Body of pancreas (tissue), 4 donors: Measurements from ENCODE around the gene NTRK1.

Source experiments
- CTCF ChIP-seq, 7 experiments: fragments of 450-650 bp in 4 of 7; fragments of 200-600 bp in 3 of 7; sonication (generic) in 3 of 7; IDR thresholded peaks; one replicate each; pipeline ENCODE4 v1.5.1; 2016 to 2019; ENCODE audit warnings: antibody characterized with exemption in 7 of 7
- POLR2A ChIP-seq, 3 donors: fragments of 450-650 bp; IDR thresholded peaks; one replicate each; pipeline ENCODE4 v1.6.1; 2016; ENCODE audit warnings: antibody characterized with exemption in 3 of 3, mild to moderate bottlenecking in 2 of 3

- no peak for TF ChIP-seq CTCF (IDR thresholded peaks at IDR 0.05)
- TF ChIP-seq POLR2A (IDR thresholded peaks at IDR 0.05), result no peak
These were observed 13.5 kb downstream of the NTRK1 start for GRCh38 chr1:156874142-156874541.
